Measurements from ENCODE around the gene MCOLN2.

GRCh38 chr1:85015826-85016225 is 18.9 kb upstream of the MCOLN2 start:
- TF ChIP-seq CHD1 (IDR thresholded peaks at IDR 0.05; ENCODE audit: low read depth, low read length) (no peak), CTCF (IDR thresholded peaks at IDR 0.05; ENCODE audit: control extremely low read depth in 1 of 3, insufficient read depth in 1 of 3, low read depth in 1 of 3, low read length in 3 of 3) (no peak), RFX5 (IDR thresholded peaks at IDR 0.05; ENCODE audit: borderline replicate concordance, low read depth, low read length) (no peak), EZH2 (IDR thresholded peaks at IDR 0.05; ENCODE audit: low read depth, low read length, severe bottlenecking) (no peak), BRCA1 (IDR thresholded peaks at IDR 0.05; ENCODE audit: low read depth, low read length) (no peak), GTF2F1 (IDR thresholded peaks at IDR 0.05; ENCODE audit: borderline replicate concordance, low read depth, low read length) (no peak), YY1 (IDR thresholded peaks at IDR 0.05; ENCODE audit: low read depth, low read length) (no peak), HDAC2 (IDR thresholded peaks at IDR 0.05; ENCODE audit: borderline replicate concordance in 1 of 2, low read depth in 2 of 2, low read length in 2 of 2) (no peak), GABPA (IDR thresholded peaks at IDR 0.05; ENCODE audit: borderline replicate concordance, insufficient read depth, low read length) (no peak), MAX (IDR thresholded peaks at IDR 0.05) (no peak), POLR2A (IDR thresholded peaks at IDR 0.05; ENCODE audit: control extremely low read depth in 1 of 2, low read depth in 2 of 2, low read length in 2 of 2) (no peak)

Data from H1 (cell line).